ENCODE measurements around the gene ODF4.
A peak's percentile ranks its signal among the peaks of the same experiment; 100 is the strongest.

ODF4 gene

DNA sequence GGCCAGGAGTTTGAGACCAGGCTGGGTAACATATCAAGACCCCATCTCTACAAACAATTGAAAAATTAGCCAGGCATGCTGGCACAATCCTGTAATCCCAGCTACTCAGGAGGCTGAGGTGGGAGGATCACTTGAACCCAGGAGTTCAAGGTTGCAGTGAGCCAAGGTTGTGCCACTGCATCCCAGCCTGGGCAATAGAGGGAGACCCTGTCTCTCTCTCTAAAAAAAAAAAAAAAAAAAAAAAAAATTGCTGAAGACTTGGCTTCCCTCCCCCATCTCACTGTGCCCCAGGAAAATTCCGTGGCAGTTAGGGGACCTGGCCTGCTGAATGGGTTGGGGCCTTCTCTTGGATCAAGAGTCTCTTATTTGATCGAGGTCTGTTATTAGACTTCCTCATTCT is at the start of gene ODF4:
ODF4 (plus strand) TSS at position 301 of the 400 bp plus-strand sequence. CDS start 212 bp downstream, outside the sequence.
- no peak for DNase-seq

DNA sequence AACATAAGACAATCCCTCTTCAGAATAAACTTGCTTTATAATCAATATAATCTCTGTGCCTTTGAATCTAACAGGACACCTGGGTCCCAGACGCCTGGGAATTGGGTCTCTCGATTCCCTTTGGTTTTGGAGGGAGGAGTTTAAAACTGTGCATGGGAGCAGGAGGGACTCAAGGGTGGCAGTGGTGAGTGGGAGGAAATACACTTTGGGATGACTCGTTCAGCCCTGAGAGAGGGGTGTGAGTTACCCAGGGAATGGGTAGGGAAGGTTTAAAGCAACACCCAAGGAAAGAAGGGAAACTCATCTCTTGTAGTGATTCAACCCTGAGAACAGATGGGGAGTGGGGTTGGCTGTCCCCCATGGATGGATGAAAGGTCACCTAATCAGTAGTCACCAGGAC is 49.6 kb upstream of the ODF4 start:
- DNase-seq, result no peak

DNA sequence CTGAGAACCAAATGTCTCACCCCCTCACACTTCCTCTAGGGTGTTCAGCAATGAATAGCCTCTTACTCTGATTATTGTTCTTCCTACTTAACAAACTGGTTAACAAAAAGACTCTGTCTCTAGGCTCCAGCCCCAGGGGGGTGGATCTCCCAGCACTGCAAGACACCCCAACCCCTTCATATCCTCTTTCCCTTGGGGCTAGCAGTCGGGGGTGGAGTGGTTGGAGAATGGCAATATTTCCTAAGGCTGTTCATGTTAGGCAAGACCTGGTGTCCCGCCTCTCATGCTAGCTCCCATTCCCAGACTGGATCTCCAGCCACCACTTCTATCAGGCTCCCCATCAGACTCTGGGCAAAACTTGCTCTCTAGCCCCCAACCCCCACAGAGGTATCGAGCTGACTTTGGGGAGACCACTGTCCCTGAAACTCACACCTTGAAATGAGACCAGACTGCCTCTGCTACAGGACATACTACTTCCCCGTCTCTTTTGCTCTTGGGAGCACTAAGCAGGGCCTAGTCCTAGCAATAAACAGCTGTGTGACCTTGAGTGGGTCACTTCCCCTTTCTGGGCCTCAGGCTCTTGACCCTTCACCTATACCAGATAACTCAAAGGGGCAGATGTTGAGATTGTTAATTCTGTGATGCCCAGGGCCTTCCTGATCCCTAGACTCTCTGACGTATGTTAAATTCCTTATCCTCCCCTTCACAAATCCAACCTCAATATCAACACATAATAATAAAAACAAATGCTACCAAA is 46.8 kb upstream of the ODF4 start:
- DNase-seq, result no peak

DNA sequence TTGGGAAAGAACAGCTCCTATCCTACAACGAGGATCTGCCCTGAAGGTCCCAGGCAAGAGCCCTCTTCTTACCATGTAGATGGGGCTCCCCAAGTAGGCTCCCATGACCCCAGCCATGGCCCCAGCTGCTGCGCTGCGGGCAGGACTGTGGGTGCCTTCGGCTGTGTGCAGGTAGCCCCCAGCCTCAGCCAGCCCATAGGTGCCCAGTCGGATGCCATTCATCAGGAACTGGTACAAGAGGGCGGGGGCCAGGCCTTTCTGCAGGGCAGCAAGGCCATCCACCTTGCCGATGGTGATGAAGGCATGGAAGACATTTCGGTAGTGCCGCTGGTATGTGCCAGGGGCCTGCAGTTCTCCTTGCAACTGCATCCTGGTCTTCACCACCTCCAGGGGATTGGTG is 45.3 kb upstream of the ODF4 start:
- no peak for DNase-seq

DNA sequence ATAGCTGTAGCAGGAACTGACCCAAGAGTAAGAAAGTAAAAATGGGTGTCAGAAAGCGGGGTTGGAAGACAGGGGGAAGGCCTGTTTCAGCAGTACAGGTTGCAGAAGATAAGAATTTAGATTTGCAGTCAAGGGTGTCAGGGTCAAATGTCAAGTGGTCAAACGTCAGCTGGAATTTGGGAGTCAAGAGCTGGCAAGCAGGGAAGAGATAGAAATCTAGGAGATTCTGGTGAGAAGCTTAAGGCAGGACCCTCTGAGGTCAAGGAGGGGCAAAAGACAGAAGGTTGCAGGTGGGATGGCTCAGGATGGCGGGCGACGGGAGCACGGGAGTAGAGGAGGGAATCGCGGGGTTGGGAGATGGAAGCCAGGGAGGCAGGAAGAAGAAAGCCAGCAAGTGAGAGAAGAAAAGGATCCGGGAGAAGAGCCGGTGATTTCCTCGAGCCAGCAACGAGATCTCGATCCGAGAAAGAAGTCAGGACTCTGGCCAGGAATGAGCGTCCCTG is 44.8 kb upstream of the ODF4 start:
- DNase-seq, result no peak

DNA sequence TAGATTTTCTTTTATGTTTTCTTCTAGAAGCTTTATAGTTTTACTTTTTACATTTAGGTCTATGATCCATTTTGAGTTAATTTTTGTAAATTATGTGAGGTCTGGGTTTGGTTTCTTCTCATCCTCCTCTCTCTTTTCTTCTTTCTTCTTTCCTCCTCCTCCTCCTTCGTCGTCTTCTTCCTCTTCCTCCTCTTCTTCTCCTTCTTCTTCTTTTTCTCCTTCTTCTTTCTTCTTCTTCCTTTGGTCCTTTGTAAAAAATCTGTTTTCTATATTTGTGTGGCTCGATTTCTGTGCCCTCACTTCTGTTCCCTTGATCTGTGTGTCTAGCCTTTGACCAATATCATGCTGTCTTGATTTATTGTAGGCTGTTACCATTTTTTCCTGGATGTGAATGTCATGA is 39.4 kb upstream of the ODF4 start:
- no peak for DNase-seq

- DNase-seq, result peak; percentile 79 to 84
Measured at GRCh38 chr17:8300627-8301242, 38.9 kb upstream of the ODF4 start.

DNA sequence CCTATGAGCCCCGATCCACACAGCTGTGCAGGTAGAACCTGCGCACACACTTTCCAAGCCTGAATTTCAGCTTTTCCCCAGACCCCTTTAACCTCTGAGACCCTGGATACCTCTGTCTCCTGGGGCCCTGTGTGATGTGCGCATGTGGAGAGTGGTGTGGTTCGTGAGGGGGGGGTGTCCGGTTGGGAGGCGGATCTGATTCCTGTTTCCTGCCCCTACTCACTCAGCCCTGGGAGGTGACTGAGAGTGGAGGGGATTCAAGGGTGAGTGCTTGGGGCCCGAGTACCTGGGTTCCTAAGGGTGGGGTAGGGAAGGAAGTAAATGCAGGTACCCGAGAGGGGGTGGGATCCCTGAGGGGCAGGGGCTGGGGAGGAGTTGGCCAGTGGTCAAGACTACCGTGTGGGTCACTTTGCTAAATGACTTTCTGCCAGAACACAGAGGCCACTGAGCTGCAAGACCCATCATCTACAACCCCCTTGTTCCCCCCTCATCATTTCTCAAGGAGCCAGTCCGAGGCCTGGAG is 29.0 kb upstream of the ODF4 start:
- no peak for DNase-seq

DNA sequence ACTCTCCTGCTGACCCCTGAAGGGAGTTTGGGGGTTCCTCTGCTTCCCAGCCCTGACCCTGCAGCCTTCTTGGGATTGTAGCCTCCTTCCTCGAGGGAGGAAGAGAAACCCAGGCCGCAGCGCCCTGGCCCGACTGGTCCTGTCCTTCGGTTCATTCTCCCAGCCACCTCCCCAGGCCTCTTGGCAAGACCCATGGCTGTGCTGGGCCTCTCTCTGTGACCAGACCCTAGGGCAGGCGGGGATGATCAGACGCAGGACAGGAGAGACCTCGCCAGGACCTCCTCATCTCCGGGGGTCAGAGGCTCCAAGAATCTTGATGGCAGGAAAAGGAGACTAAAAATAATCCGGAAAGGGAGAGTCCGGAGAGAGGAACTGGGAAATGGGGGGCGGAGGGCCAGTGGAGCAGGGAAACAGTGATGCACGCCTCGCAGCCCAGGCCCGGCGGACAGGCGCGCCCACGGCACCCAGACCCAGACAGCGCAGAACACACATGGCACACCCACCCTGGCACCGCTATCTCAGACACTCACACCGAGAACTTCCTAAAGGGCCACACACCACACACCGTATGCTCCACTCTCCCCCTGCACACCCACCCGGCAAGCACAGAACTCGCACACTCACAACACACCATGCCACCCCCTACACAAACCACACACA is 28.4 kb upstream of the ODF4 start:
- no peak for DNase-seq

GRCh38 chr17:8312251-8312650 is 27.4 kb upstream of the ODF4 start:
- DNase-seq, result no peak

DNA sequence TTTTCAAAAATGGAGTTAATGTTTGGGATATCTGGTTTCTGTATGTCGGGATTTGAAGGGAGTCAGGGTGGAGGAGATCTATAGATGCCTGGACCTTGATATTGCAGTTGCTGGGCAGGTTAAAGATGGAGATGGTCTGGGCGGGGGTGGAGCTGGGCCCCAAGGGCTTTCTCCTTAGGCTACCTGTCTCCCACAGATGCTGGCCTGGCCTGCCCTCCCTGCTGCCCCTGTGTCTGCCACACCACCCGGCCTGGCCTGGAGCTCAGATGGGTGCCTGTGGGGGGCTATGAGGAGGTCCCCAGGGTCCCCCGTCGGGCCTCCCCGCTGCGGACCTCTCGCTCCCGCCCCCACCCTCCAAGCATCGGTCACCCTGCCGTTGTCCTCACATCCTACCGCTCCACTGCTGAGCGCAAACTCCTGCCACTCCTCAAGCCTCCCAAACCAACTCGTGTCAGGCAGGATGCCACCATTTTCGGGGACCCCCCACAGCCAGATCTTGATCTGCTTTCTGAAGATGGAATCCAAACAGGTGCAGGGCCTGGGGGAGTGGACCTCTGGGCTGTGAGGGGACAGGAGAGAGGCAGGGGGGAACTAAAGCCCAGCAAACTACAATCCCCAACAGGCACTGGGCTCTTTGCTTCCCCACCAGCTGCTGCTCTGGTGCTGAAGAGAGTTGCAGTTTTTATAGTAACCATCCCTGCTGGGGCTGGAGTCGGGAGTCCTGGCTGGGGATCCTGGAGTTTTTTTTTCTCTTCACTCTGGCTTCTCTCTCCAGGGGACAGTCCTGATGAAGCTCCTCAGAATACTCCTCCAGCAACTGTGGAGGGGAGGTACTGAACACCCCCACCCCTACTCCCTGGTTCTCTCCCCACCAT is 26.7 kb upstream of the ODF4 start:
- peak in 1 of 2 experiments; percentile 12 for DNase-seq

DNA sequence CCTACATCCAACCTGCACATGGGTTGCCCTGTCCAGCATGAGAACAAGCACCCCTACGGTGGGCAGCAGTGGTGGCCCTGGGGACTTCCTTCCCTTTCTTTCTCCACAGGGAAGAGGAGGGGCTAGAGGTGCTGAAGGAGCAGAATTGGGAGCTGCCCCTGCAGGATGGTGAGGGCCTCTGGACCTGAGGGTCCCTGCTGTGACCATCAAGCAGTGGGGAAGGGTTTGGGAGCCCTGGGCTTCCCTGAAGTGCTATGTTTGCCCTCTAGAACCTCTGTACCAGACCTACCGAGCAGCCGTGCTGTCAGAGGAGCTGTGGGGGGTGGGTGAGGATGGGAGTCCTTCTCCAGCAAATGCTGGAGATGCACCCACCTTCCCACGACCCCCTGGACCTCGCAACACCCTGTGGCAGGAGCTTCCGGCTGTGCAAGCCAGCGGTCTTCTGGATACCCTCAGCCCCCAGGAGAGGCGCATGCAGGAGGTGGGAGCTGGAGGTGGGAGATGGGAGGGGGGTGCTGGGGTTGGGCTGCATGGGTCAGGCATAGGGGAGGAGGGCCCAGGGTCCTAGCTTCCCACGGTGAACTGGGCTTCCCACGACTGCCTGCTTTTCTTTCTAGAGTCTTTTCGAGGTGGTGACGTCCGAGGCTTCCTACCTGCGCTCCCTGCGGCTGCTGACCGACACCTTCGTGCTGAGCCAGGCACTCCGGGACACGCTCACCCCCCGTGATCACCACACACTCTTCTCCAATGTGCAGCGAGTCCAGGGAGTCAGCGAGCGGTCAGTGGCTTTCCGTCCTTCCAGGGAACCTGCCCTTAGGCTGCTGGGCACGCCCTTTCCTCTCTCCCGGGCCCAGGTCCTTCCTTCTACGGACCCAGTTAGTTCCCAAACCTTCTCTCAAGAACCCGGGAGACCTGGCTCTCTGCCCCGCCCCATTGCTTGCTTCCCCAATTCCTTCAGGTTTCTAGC is 24.6 kb upstream of the ODF4 start:
- DNase-seq, result no peak

DNA sequence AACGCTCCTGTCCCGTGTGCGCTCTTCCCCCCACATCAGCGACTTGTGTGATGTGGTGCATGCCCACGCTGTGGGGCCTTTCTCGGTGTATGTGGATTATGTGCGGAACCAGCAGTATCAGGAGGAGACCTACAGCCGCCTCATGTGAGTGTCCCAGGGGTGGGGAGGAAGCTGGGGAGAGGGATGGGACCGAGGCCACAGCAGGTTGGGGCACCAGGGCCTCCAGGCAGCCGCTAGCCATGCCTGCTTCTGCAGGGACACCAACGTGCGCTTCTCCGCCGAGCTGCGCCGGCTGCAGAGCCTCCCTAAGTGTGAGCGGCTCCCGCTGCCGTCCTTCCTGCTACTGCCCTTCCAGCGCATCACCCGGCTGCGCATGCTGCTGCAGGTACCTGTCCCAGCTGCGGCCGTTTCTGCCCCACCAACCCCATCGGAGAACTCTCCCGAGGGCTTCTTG is 23.8 kb upstream of the ODF4 start:
- no peak for DNase-seq

DNA sequence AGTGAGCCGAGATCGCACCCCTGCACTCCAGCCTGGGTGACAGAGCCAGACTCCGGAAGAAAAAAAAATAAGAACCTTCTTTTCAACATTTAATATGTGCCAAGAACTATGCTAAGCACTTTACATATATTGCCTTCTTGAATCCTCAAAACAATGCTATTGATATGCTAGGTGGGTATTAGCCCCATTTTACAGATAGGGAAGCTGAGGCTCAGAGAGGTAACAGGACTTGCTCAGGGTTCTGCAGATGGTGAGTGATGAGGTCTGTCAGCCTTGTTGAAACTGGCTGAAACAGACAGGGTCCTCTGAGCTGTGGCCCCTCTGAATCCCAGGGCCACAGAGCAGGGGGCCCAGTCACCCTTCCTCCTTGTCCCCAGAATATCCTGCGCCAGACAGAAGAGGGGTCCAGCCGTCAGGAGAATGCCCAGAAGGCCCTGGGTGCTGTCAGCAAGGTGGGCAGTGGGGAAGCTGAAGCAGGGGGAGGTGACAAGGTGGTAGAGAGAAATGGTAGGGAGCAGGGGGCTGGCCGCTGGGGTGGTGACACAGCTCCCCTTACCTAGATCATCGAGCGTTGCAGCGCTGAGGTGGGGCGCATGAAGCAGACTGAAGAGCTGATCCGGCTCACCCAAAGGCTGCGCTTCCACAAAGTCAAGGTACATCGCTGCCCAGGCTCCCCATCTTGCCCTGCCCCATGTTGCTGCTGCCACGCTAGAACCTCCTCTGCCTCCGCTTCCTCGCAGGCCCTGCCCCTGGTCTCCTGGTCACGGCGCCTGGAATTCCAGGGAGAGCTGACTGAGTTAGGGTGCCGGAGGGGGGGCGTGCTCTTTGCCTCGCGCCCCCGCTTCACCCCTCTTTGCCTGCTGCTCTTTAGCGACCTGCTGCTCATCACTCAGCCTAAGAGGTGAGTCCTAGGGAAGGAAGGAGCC is 21.4 kb upstream of the ODF4 start:
- no peak for DNase-seq

DNA sequence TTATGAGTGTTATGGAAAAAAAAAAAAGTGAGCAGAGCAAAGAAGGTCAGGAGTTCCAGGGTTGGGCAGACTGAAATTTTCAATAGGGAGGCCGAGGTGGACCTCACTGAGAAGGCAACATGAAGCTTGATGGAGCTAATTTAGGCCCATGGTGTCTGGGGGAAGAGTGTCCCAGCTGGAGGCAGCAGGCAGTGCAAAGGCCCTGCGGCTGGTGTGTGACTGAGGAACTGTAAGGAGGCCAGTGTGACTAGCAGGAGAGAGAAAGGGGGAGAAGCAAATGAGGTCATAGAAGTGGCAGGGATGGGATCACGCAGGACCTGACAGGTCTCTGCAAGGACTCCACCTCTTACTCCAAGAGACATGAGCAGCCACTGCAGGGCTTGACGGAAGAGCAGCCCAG is 19.4 kb upstream of the ODF4 start:
- DNase-seq, result no peak

- DNase-seq, result no peak
Measured at GRCh38 chr17:8320990-8321389, 18.6 kb upstream of the ODF4 start.

GRCh38 chr17:8322061-8322460 is 17.6 kb upstream of the ODF4 start:
- no peak for DNase-seq

GRCh38 chr17:8324132-8324531 is 15.5 kb upstream of the ODF4 start:
- DNase-seq, result no peak

- no peak for DNase-seq
Measured at GRCh38 chr17:8324923-8325322, 14.7 kb upstream of the ODF4 start.

All from SHP77 (cell line).